GM21529 (cell line): Measurements from ENCODE around the gene ZNF593.

Experiments
- ATAC-seq: cut with Tn5 transposase; IDR thresholded peaks from one replicate; pipeline ENCODE4 v1.9.1; 2021; ENCODE audit not compliant: unreplicated experiment

The ZNF593 gene

GRCh38 chr1:26145960-26146294 is 23.8 kb upstream of the ZNF593 start:
- no peak for ATAC-seq

GRCh38 chr1:26148887-26149286 is 20.8 kb upstream of the ZNF593 start:
- ATAC-seq, result no peak

- ATAC-seq, result no peak
These were observed 15.7 kb upstream of the ZNF593 start for GRCh38 chr1:26153966-26154532.

GRCh38 chr1:26154750-26155149 is 15.0 kb upstream of the ZNF593 start:
- ATAC-seq, result no peak

GRCh38 chr1:26155370-26156284 is 14.1 kb upstream of the ZNF593 start:
- no peak for ATAC-seq

- no peak for ATAC-seq
These were observed 13.2 kb upstream of the ZNF593 start for GRCh38 chr1:26156285-26157038.

- no peak for ATAC-seq
These were observed 11.3 kb upstream of the ZNF593 start for GRCh38 chr1:26158271-26158907.

- no peak for ATAC-seq
These were observed 10.6 kb upstream of the ZNF593 start, which contains the start of gene FAM110D for GRCh38 chr1:26158908-26159742. TSS of gene FAM110D (plus strand) at chr1:26159079. CDS start at chr1:26161292, 2,213 bp downstream.

- ATAC-seq, result no peak
These were observed 10.0 kb upstream of the ZNF593 start for GRCh38 chr1:26159743-26160039.

- ATAC-seq, result no peak
These were observed 8.9 kb upstream of the ZNF593 start for GRCh38 chr1:26160527-26161414.

GRCh38 chr1:26161415-26162219 is 8.1 kb upstream of the ZNF593 start:
- ATAC-seq, result no peak

GRCh38 chr1:26162220-26162709 is 7.4 kb upstream of the ZNF593 start:
- no peak for ATAC-seq

- no peak for ATAC-seq
These were observed 6.0 kb upstream of the ZNF593 start for GRCh38 chr1:26163684-26164035.

- no peak for ATAC-seq
These were observed 5.5 kb upstream of the ZNF593 start for GRCh38 chr1:26164036-26164860.

- no peak for ATAC-seq
These were observed 4.6 kb upstream of the ZNF593 start for GRCh38 chr1:26164861-26165842.

GRCh38 chr1:26166719-26167281 is 2.9 kb upstream of the ZNF593 start:
- no peak for ATAC-seq
